Mesendoderm (in vitro differentiated cells): ENCODE results near the gene RBM12.

Experiments
- DNase-seq: peaks from one replicate; pipeline ENCODE4 v3.0.0; 2013
- H2AK5ac ChIP-seq: 2 replicates; pipeline ENCODE4 v1.6.1; 2013; ENCODE audit warnings: low read length, inconsistent platforms
- H2BK120ac ChIP-seq: 2 replicates; pipeline ENCODE4 v1.6.1; 2013; ENCODE audit warnings: low read depth, mild to moderate bottlenecking, low read length, moderate library complexity, mixed read lengths
- H2BK15ac ChIP-seq: replicated peaks from 2 replicates; pipeline ENCODE4 v1.6.1; 2013; ENCODE audit warnings: low read depth, mild to moderate bottlenecking, moderate library complexity
- H2BK5ac ChIP-seq: 2 replicates; pipeline ENCODE4 v1.6.1; 2013; ENCODE audit warnings: low read length, inconsistent platforms
- H3K18ac ChIP-seq: 2 replicates; pipeline ENCODE4 v1.6.1; 2013; ENCODE audit warnings: mild to moderate bottlenecking, low read length, mixed read lengths
- H3K23ac ChIP-seq: one replicate; pipeline ENCODE4 v1.6.1; 2013; ENCODE audit warnings: low read length
- H3K27ac ChIP-seq: 2 replicates; pipeline ENCODE4 v1.5.1; 2013; ENCODE audit warnings: low read depth, mild to moderate bottlenecking, inconsistent platforms, low read length, moderate library complexity
- H3K27me3 ChIP-seq: 2 replicates; pipeline ENCODE4 v1.6.1; 2013; ENCODE audit warnings: low read length, control low read depth, mild to moderate bottlenecking, inconsistent platforms; ENCODE audit not compliant: insufficient read depth, poor library complexity
- H3K36me3 ChIP-seq: 2 replicates; pipeline ENCODE4 v1.6.1; 2013; ENCODE audit warnings: low read length, inconsistent platforms; ENCODE audit not compliant: control insufficient read depth, insufficient read depth
- H3K4ac ChIP-seq: one replicate; pipeline ENCODE4 v1.6.1; 2013; ENCODE audit warnings: low read depth, mild to moderate bottlenecking, low read length, moderate library complexity
- H3K4me1 ChIP-seq: 2 replicates; pipeline ENCODE4 v1.6.1; 2013; ENCODE audit warnings: low read depth, low read length, inconsistent platforms; ENCODE audit not compliant: control insufficient read depth
- H3K4me2 ChIP-seq: 2 replicates; pipeline ENCODE4 v1.6.1; 2013; ENCODE audit warnings: low read length
- H3K4me3 ChIP-seq: 2 replicates; pipeline ENCODE4 v1.5.1; 2013; ENCODE audit warnings: mild to moderate bottlenecking, low read length
- H3K56ac ChIP-seq: one replicate; pipeline ENCODE4 v1.6.1; 2013; ENCODE audit warnings: low read length
- H3K79me1 ChIP-seq: 2 replicates; pipeline ENCODE4 v1.6.1; 2013; ENCODE audit warnings: low read length, inconsistent platforms
- H3K79me2 ChIP-seq: 2 replicates; pipeline ENCODE4 v1.6.1; 2013; ENCODE audit warnings: mild to moderate bottlenecking, low read length; ENCODE audit not compliant: control insufficient read depth, insufficient read depth
- H3K9ac ChIP-seq: 2 replicates; pipeline ENCODE4 v1.6.1; 2013; ENCODE audit warnings: low read length, inconsistent platforms
- H4K5ac ChIP-seq: one replicate; pipeline ENCODE4 v1.6.1; 2013; ENCODE audit warnings: low read length
- H4K8ac ChIP-seq: one replicate; pipeline ENCODE4 v1.6.1; 2013; ENCODE audit warnings: low read depth, mild to moderate bottlenecking, control low read depth, low read length, moderate library complexity
- WGBS: extraction: QIAGEN DNeasy Blood & Tissue Kit; methylation state at CpG from one replicate; pipeline ENCODE4 v1.1.7; 2013; ENCODE audit warnings: low lambda C conversion rate, missing lambda C conversion rate; ENCODE audit not compliant: insufficient coverage; ENCODE audit errors: extremely low coverage; 5-methylcytosine and 5-hydroxymethylcytosine counted together

The RBM12 gene

DNA sequence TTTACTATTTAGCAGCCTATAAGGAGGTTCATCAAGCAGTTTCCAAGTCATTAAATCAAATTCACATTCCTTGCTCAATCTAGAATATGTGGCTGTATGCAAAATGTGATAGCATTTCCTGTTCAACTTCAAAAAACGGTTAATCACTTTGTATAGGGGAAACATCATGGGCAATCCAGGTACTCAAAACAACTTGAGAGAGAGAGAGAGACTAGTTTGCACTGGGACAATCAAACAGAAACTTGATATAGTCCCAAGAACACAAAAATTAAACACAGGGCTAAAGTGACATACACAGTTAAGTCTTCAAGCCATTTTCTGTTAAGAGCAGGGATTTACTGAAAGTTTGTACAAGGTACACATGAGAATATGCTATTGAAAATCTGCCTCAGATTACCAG is 7.4 kb downstream of the RBM12 start:
- no peak for DNase-seq
- H3K36me3 ChIP-seq, result peaks cover 11% of the 10 kb centered on the region

DNA sequence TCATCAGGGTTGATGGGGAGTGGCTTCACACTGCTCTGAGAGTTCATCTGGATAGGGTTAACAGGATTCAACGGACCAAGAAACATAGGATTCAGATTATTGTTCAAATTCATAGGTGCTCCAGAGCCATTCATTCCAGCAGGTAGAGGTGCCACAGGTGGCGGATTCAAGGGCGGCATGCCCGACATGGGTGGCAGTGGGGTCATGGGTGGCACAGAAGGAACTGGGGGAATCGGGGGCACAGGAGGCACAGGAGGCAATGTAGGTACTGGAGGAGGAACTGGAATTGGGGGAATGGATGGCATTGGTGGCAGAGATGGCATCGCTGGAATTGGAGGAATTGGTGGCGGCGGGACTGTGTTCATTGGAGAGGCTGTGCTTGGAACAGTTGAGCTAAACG is 10.3 kb downstream of the RBM12 start:
- DNase-seq, result no peak
- H3K27me3 ChIP-seq, result no peaks in the 10 kb centered on the region
- no peak overlapping the region for H2BK120ac ChIP-seq
- H2BK15ac ChIP-seq, result no peak overlapping the region
- H3K4ac ChIP-seq, result no peak overlapping the region
- WGBS, result no CpG with 5 or more reads among the region's 9 CpGs
- peaks cover 9% of the 10 kb centered on the region for H3K79me1 ChIP-seq
- no peak overlapping the region for H3K27ac ChIP-seq
- H2BK5ac ChIP-seq, result no peak overlapping the region
- H3K23ac ChIP-seq, result no peak overlapping the region
- H3K18ac ChIP-seq, result no peak overlapping the region
- H4K5ac ChIP-seq, result no peak overlapping the region
- no peak overlapping the region for H2AK5ac ChIP-seq
- H3K79me2 ChIP-seq, result peaks cover 72% of the 10 kb centered on the region
- no peak overlapping the region for H3K56ac ChIP-seq
- H3K4me3 ChIP-seq, result no peak overlapping the region
- H3K36me3 ChIP-seq, result peaks cover 11% of the 10 kb centered on the region
- H3K4me1 ChIP-seq, result no peaks in the 10 kb centered on the region
- H3K4me2 ChIP-seq, result no peak overlapping the region
- no peak overlapping the region for H3K9ac ChIP-seq
- H4K8ac ChIP-seq, result no peak overlapping the region

More for the DNA sequence above, 7.4 kb downstream of the RBM12 start:
- Histone ChIP-seq H3K27me3 (no peaks in the 10 kb centered on the region), H2BK5ac (no peak overlapping the region), H4K5ac (no peak overlapping the region), H3K9ac (no peak overlapping the region), H2BK15ac (no peak overlapping the region), H3K4me3 (no peak overlapping the region), H3K79me2 (peaks cover 86% of the 10 kb centered on the region), H3K18ac (no peak overlapping the region), H4K8ac (no peak overlapping the region), H3K79me1 (peaks cover 9% of the 10 kb centered on the region), H3K4me2 (no peak overlapping the region), H3K23ac (no peak overlapping the region), H2AK5ac (no peak overlapping the region), H2BK120ac (no peak overlapping the region), H3K27ac (no peak overlapping the region), H3K4me1 (no peaks in the 10 kb centered on the region), H3K4ac (no peak overlapping the region), H3K56ac (no peak overlapping the region)
- no CpG with 5 or more reads among the region's 1 CpG for WGBS

DNA sequence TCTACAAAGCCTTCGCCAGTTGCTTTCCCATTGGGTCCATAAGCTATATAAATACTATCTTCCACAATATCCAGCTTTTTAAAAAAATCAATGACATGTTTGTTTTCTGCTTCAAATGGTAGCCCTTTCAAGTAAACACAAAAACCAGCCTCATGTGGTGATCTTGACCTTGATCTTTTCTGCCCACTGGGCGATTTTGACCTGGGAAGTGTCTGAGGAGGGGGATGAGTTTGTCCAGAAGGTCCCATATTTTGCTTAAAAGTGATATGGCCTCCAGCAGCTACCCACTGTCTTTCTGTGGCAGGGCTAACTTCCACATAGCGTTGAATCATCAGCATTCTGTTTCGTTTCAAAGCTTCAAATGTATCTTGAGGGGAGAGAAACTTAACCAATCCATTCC is 10.8 kb downstream of the RBM12 start:
- Histone ChIP-seq H3K4me2 (no peak overlapping the region), H2BK120ac (no peak overlapping the region), H3K36me3 (peaks cover 11% of the 10 kb centered on the region), H3K9ac (no peak overlapping the region), H3K79me2 (peaks cover 72% of the 10 kb centered on the region), H4K8ac (no peak overlapping the region), H3K27me3 (no peaks in the 10 kb centered on the region), H3K4ac (no peak overlapping the region), H3K4me1 (no peaks in the 10 kb centered on the region), H4K5ac (no peak overlapping the region), H2BK5ac (no peak overlapping the region), H2AK5ac (no peak overlapping the region), H3K56ac (no peak overlapping the region), H3K18ac (no peak overlapping the region), H3K23ac (no peak overlapping the region), H3K79me1 (peaks cover 11% of the 10 kb centered on the region), H2BK15ac (no peak overlapping the region), H3K4me3 (no peak overlapping the region), H3K27ac (no peak overlapping the region)
- WGBS, result no CpG with 5 or more reads among the region's 4 CpGs
- DNase-seq, result no peak

DNA sequence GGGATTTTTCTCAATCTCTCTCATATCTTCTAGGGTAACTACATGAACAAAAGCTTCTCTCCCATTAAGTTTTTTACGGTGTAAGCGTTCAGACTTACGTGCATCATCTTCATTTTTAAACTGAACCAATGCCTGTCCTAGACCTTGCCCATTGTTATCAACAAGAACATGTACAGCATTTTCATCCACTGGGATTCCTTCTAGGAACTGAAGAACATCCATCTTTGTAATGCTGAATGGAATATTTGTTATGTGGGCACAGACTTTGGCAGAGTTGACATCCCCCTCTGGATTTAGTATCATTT is 11.3 kb downstream of the RBM12 start:
- H2BK5ac ChIP-seq, result no peak overlapping the region
- no CpG with 5 or more reads among the region's 3 CpGs for WGBS
- H4K8ac ChIP-seq, result no peak overlapping the region
- no peak overlapping the region for H2BK15ac ChIP-seq
- H3K9ac ChIP-seq, result no peak overlapping the region
- H2AK5ac ChIP-seq, result no peak overlapping the region
- no peaks in the 10 kb centered on the region for H3K4me1 ChIP-seq
- H3K27ac ChIP-seq, result no peak overlapping the region
- H2BK120ac ChIP-seq, result no peak overlapping the region
- peaks cover 11% of the 10 kb centered on the region for H3K36me3 ChIP-seq
- H3K4me3 ChIP-seq, result no peak overlapping the region
- no peak overlapping the region for H3K4me2 ChIP-seq
- H3K18ac ChIP-seq, result no peak overlapping the region
- no peak overlapping the region for H3K4ac ChIP-seq
- no peak for DNase-seq
- peaks cover 11% of the 10 kb centered on the region for H3K79me1 ChIP-seq
- H3K27me3 ChIP-seq, result no peaks in the 10 kb centered on the region
- peaks cover 69% of the 10 kb centered on the region for H3K79me2 ChIP-seq
- no peak overlapping the region for H4K5ac ChIP-seq
- H3K56ac ChIP-seq, result no peak overlapping the region
- H3K23ac ChIP-seq, result no peak overlapping the region

DNA sequence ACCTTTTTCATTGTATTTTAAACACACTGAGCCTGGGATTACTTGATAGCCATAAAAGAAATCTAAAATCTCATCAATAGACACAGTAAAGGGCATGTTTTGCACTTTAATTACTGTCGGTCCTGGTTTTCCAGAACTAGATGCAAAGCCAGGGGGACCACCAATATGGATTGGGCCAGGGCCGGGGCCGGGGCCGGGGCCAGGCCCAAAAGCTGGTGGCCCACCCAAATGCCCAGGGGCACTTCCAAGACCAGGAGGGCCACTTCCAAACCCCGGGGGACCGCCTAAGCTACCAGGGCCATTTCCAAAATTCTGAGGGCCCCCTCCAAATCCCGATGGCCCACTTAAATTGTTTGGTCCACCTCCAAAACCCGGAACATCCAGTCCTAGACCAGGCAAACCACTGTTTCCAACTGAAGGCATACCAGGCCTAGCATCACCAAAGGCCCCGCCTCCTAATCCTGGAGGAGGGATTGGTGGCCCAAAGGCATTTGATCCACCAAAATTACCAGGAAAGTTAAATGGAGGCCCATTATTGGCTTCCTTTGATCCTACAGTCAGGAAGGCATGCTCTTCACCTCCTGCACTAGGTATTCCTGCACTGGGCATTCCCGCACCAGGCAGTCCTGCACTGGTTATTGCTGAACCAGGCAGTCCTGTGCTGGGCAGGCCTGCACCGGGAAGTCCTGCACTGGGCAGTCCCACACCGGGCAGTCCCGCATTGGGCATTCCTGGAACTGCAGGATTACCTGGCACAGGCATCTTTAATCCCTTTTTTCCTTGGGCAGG is 11.9 kb downstream of the RBM12 start:
- H3K79me1 ChIP-seq, result peaks cover 11% of the 10 kb centered on the region
- H2BK5ac ChIP-seq, result no peak overlapping the region
- H3K27me3 ChIP-seq, result no peaks in the 10 kb centered on the region
- no peak overlapping the region for H4K5ac ChIP-seq
- no peak overlapping the region for H2BK120ac ChIP-seq
- H4K8ac ChIP-seq, result no peak overlapping the region
- H2BK15ac ChIP-seq, result no peak overlapping the region
- peaks cover 11% of the 10 kb centered on the region for H3K36me3 ChIP-seq
- no peaks in the 10 kb centered on the region for H3K4me1 ChIP-seq
- H3K27ac ChIP-seq, result no peak overlapping the region
- no peak overlapping the region for H3K18ac ChIP-seq
- H3K79me2 ChIP-seq, result peaks cover 68% of the 10 kb centered on the region
- H3K4ac ChIP-seq, result no peak overlapping the region
- H2AK5ac ChIP-seq, result no peak overlapping the region
- no peak overlapping the region for H3K23ac ChIP-seq
- no peak for DNase-seq
- no peak overlapping the region for H3K56ac ChIP-seq
- no peak overlapping the region for H3K4me3 ChIP-seq
- no CpG with 5 or more reads among the region's 13 CpGs for WGBS
- no peak overlapping the region for H3K9ac ChIP-seq
- no peak overlapping the region for H3K4me2 ChIP-seq

DNA sequence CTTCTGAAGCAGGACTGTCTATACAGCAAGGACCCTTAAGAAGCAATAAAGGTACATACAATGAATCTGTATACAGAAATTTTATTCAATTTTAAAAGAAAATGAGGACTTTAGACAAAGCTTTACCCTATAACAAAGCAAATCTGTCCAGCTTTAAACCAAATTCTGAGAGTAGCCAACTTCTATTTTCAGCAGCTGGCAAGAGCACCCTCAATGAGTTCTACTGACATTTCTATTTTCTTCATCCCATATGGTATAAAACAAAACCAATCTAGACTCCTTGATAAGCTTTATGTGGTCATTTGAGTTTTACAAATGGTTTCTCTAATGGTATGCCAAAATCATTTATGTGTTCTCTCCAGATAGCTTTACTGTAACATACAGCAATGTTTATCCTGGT is 12.7 kb downstream of the RBM12 start:
- no peaks in the 10 kb centered on the region for H3K27me3 ChIP-seq
- DNase-seq, result no peak
- peaks cover 11% of the 10 kb centered on the region for H3K36me3 ChIP-seq
- H3K79me2 ChIP-seq, result peaks cover 65% of the 10 kb centered on the region
- no peak overlapping the region for H2BK15ac ChIP-seq
- H4K5ac ChIP-seq, result no peak overlapping the region
- H3K79me1 ChIP-seq, result peaks cover 13% of the 10 kb centered on the region
- H3K23ac ChIP-seq, result no peak overlapping the region
- H3K4me1 ChIP-seq, result no peaks in the 10 kb centered on the region
- H2BK5ac ChIP-seq, result no peak overlapping the region
- H3K9ac ChIP-seq, result no peak overlapping the region
- H3K18ac ChIP-seq, result no peak overlapping the region
- no peak overlapping the region for H4K8ac ChIP-seq
- no peak overlapping the region for H3K4me3 ChIP-seq
- no peak overlapping the region for H3K27ac ChIP-seq
- no peak overlapping the region for H3K56ac ChIP-seq
- no peak overlapping the region for H2AK5ac ChIP-seq
- H3K4me2 ChIP-seq, result no peak overlapping the region
- no peak overlapping the region for H2BK120ac ChIP-seq
- no peak overlapping the region for H3K4ac ChIP-seq
